Measurements from ENCODE around the gene SNRPD2. TPM values are rescaled to one million over a fixed set of nuclear protein-coding genes. Genes with fewer than 3 reads are reported as not detected.

Gene SNRPD2
- total and polyA plus RNA-seq, 9 donors = 253 to 446 (median 291) TPM

DNA sequence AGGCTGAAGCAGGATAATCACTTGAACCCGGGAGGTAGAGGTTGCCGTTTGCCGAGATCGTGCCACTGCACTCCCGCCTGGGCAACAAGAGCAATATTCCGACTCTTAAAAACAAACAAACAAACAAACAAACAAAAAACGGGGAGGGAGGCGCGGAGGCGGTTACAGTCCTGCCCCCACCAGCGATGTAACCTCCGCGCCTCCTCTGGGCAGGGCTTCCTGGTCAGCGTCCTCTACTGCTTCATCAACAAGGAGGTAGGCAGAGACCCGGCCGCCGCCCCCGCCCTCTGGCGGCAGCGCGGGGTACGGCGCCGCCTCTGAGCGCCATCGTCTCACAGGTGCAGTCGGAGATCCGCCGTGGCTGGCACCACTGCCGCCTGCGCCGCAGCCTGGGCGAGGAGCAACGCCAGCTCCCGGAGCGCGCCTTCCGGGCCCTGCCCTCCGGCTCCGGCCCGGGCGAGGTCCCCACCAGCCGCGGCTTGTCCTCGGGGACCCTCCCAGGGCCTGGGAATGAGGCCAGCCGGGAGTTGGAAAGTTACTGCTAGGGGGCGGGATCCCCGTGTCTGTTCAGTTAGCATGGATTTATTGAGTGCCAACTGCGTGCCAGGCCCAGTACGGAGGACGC, 10.2 kb downstream of the SNRPD2 start:
- peaks cover 18% of the 10 kb centered on the region for H3K4me1 ChIP-seq (ENCODE audit: control insufficient read depth, insufficient read depth, low read length)
- peak overlapping the region; percentile 29 for H3K4me3 ChIP-seq (ENCODE audit: low read length)
- H3K9me3 ChIP-seq (replicated peaks; ENCODE audit: control insufficient read depth, low read depth, low read length) = no peaks in the 10 kb centered on the region
- H3K27ac ChIP-seq (ENCODE audit: low read length) = peak overlapping the region; percentile 20
- 1% methylated on average over 47 of the region's 51 CpGs for WGBS (ENCODE audit: insufficient coverage)
- peaks cover 21% of the 10 kb centered on the region for H3K36me3 ChIP-seq (ENCODE audit: control insufficient read depth, insufficient read depth, low read length)
- peak; percentile 78 for DNase-seq
- H3K27me3 ChIP-seq (ENCODE audit: control insufficient read depth, insufficient read depth, low read length) = peaks cover 33% of the 10 kb centered on the region

DNA sequence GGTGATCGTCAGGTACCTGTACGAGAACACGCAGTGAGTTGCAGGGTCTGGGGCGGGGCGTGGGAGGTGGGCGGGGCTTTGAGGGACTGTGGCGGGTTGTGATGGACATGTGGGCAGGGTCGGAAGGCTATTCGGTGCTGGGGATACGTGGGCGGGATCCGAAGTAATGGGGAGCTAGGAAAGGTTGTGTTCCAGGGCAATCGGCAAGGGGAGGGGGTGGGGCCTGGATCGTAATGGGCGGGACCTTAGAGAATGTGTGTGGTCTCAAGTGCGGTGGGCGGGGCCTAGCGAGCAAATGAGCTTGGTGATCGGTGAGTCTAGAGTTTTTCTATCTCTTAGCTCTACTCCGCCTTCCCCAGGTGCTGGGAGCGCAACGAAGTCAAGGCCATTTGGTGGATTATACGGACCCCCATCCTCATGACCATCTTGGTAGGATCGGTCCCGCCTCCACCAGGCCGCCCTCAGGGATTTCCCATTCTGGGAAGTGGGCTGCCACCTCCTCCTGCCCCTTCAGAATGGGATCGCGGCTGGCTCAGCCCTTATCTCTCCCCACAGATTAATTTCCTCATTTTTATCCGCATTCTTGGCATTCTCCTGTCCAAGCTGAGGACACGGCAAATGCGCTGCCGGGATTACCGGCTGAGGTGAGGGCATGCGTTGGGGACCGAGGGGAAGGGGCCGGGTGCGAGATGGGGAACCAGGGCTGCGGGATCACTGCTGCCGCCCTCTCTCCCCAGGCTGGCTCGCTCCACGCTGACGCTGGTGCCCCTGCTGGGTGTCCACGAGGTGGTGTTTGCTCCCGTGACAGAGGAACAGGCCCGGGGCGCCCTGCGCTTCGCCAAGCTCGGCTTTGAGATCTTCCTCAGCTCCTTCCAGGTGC, 14.2 kb downstream of the SNRPD2 start:
- peaks cover 18% of the 10 kb centered on the region for H3K4me1 ChIP-seq (ENCODE audit: control insufficient read depth, insufficient read depth, low read length)
- no peaks in the 10 kb centered on the region for H3K36me3 ChIP-seq (ENCODE audit: control insufficient read depth, insufficient read depth, low read length)
- no peak overlapping the region for H3K27ac ChIP-seq (ENCODE audit: low read length)
- no peaks in the 10 kb centered on the region for H3K9me3 ChIP-seq (replicated peaks; ENCODE audit: control insufficient read depth, low read depth, low read length)
- no peak overlapping the region for H3K4me3 ChIP-seq (ENCODE audit: low read length)
- WGBS (ENCODE audit: insufficient coverage) = 2% methylated on average over 39 of the region's 49 CpGs
- peak; percentile 43 for DNase-seq
- H3K27me3 ChIP-seq (ENCODE audit: control insufficient read depth, insufficient read depth, low read length) = peaks cover 59% of the 10 kb centered on the region

DNA sequence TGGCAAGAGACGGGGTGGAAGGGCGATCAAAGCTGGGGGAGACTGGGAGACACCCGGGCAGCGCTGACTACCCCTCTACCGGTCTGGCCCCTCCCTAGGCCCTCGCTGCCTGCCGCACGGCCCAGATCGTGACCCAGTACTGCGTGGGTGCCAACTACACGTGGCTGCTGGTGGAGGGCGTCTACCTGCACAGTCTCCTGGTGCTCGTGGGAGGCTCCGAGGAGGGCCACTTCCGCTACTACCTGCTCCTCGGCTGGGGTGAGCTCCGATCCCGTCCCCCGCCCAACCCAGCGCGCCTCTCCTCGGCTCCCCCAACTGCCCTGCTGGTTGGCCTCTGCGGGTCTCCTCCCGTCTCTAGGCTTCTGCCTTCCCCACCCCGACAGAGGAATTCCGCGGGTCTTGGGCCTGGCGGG, 14.9 kb downstream of the SNRPD2 start:
- whole genome bisulfite sequencing (ENCODE audit: insufficient coverage) = 3% methylated on average over 18 of the region's 28 CpGs
- H3K36me3 ChIP-seq (ENCODE audit: control insufficient read depth, insufficient read depth, low read length) = no peaks in the 10 kb centered on the region
- H3K4me3 ChIP-seq (ENCODE audit: low read length) = no peak overlapping the region
- H3K27ac ChIP-seq (ENCODE audit: low read length) = no peak overlapping the region
- H3K27me3 ChIP-seq (ENCODE audit: control insufficient read depth, insufficient read depth, low read length) = peaks cover 64% of the 10 kb centered on the region
- H3K9me3 ChIP-seq (replicated peaks; ENCODE audit: control insufficient read depth, low read depth, low read length) = no peaks in the 10 kb centered on the region
- DNase-seq = no peak
- peaks cover 15% of the 10 kb centered on the region for H3K4me1 ChIP-seq (ENCODE audit: control insufficient read depth, insufficient read depth, low read length)

DNA sequence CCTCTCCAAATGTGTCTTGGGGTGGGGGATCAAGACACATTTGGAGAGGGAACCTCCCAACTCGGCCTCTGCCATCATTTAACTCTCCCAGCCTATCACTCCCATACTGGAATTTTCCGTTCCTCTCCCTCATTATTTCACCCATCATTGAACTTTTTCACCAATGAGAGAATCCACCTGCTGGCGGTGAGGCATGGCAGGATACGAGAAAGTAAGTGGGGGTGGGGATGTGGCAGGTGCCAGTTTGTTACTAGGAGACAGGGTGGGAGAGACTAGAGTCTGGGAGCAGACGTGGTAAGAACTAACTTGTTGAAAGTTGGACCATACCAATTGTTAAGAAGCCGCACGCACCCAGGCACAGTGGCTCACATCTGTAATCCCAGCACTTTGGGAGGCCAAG, 16.8 kb downstream of the SNRPD2 start:
- Histone ChIP-seq H3K36me3 (ENCODE audit: control insufficient read depth, insufficient read depth, low read length) (no peaks in the 10 kb centered on the region), H3K27ac (ENCODE audit: low read length) (no peak overlapping the region), H3K27me3 (ENCODE audit: control insufficient read depth, insufficient read depth, low read length) (peaks cover 80% of the 10 kb centered on the region), H3K4me1 (ENCODE audit: control insufficient read depth, insufficient read depth, low read length) (peaks cover 13% of the 10 kb centered on the region), H3K9me3 (replicated peaks; ENCODE audit: control insufficient read depth, low read depth, low read length) (no peaks in the 10 kb centered on the region), H3K4me3 (ENCODE audit: low read length) (no peak overlapping the region)
- 67% methylated on average over 4 of the region's 7 CpGs for WGBS (ENCODE audit: insufficient coverage)
- DNase-seq = no peak

DNA sequence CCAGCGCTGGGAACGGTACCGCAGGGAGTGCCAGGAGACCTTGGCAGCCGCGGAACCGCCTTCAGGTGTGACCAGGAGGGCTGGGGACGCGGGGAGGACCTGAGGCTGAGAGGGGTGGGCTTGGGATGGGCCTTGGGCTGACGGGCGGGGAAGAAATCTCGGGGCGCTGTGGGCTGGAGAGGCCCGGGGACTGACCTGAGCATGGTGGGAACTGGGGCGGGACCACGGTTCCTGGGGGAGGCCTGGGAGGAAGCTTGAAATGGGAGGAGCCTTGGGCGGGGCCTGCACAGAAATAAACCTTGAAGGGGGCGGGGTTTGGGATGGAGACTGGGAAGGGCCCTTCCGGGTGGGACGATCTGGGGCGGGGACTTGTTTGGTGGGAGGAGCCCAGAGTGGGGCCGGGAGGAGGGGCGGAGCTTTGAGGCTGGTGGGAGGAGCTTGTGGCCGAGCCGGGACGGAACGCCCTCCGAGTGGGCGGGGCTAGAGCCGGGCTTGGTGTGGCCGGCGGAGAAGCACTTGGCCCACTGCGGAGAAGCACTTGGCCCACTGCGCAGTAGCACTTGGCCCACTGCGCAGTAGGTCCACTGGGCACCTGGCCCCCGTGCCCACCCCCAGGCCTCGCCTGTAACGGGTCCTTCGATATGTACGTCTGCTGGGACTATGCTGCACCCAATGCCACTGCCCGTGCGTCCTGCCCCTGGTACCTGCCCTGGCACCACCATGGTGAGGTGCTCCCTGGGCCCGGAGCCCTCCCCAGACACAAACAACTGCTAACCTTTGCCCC, 20.9 kb downstream of the SNRPD2 start:
- peaks cover 13% of the 10 kb centered on the region for H3K4me1 ChIP-seq (ENCODE audit: control insufficient read depth, insufficient read depth, low read length)
- no peaks in the 10 kb centered on the region for H3K9me3 ChIP-seq (replicated peaks; ENCODE audit: control insufficient read depth, low read depth, low read length)
- H3K36me3 ChIP-seq (ENCODE audit: control insufficient read depth, insufficient read depth, low read length) = no peaks in the 10 kb centered on the region
- DNase-seq = no peak
- H3K27ac ChIP-seq (ENCODE audit: low read length) = no peak overlapping the region
- WGBS (ENCODE audit: insufficient coverage) = 9% methylated on average over 42 of the region's 42 CpGs
- H3K4me3 ChIP-seq (ENCODE audit: low read length) = no peak overlapping the region
- H3K27me3 ChIP-seq (ENCODE audit: control insufficient read depth, insufficient read depth, low read length) = peaks cover 79% of the 10 kb centered on the region

DNA sequence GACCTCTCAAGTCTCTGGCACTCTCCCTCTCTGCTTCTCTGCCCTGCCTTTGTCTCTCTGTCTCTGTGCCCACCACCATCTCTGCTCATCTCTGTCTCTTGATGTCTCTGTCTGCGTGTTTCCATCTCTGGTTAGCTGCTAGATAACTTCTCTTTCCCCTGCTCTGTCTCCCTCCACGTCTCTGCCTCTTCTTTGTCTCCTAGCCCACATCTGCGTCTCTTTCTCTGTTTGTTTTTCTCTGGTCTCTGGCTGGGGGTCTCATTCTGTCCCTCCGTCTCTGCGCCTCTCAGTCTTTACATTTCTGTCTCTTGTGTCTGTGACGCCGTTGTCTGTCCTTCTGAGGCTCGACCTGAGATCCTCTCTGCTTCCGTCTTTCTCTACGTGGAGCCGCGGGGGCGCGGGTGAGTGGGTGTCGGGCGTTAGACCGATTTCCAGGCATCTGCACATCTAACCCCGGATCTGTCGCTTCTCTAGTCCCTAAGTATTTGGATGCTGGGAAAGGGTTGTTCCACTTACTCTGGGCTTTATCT, 23.3 kb downstream of the SNRPD2 start:
- Histone ChIP-seq H3K4me3 (ENCODE audit: low read length) (no peak overlapping the region), H3K36me3 (ENCODE audit: control insufficient read depth, insufficient read depth, low read length) (no peaks in the 10 kb centered on the region), H3K4me1 (ENCODE audit: control insufficient read depth, insufficient read depth, low read length) (peaks cover 13% of the 10 kb centered on the region), H3K9me3 (replicated peaks; ENCODE audit: control insufficient read depth, low read depth, low read length) (no peaks in the 10 kb centered on the region), H3K27ac (ENCODE audit: low read length) (no peak overlapping the region), H3K27me3 (ENCODE audit: control insufficient read depth, insufficient read depth, low read length) (peaks cover 68% of the 10 kb centered on the region)
- under 1% methylated on average over 12 of the region's 19 CpGs for WGBS (ENCODE audit: insufficient coverage)
- no peak for DNase-seq

DNA sequence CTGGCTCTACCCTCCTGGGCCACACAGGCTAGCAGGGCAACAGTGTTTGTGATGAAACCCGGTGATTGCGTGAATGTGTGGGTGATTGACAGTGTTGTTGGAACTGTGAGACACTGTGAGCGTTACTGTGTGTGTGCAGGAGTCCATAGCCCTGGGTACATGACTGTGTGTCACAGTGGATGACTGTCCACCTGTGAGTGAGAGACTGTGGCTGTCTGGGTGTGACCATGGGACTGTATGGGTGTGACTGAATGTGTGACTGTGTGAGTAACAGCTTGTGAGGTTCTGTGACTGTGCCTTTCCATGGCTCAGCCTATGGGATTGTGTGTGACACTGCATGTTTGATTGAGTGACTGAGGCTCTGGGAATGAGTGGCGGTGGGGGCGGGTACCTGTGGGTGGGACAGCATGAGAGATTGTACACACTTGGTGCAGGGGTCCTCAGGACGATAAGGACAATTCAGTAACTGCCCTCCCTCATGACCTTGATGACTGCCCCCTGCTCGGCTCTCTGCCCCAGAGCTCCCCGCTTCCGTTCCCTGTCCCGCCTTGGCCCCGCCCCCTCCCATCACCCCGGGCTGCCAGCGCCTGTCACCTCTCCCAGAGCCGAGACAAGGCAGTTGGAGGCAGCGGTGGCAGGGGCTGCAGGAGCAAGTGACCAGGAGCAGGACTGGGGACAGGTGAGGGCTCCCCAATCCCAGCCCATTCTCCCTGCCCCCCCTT, 24.0 kb downstream of the SNRPD2 start, which contains the start of gene GIPR:
GIPR (plus strand) TSS at position 602 of the 722 bp plus-strand sequence. CDS start 1,300 bp downstream, outside the sequence.
- WGBS (ENCODE audit: insufficient coverage) = 13% methylated on average over 12 of the region's 15 CpGs
- no peak for DNase-seq
- no peak within 1 kb of the TSS for H3K27ac ChIP-seq (ENCODE audit: low read length)

DNA sequence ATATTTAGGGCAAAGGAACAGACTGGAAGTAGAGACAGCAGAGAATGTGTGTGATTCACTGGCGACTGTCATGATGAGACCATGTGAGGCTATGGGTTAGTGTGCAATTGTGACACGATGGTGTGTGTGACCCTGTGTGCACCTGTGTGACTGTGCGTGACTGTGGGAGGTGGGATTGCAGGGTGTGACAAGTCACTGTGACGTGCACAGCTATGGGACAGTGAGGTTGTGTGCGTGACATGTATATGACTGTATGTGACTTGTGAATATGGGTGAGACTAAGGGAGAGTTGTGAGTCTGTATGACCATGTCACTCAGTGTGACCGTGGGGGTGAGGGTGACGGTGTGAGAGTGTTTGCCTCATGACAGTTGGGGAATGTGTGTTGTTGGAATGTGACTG, 27.2 kb downstream of the SNRPD2 start:
- Histone ChIP-seq H3K36me3 (ENCODE audit: control insufficient read depth, insufficient read depth, low read length) (no peaks in the 10 kb centered on the region), H3K4me3 (ENCODE audit: low read length) (no peak overlapping the region), H3K4me1 (ENCODE audit: control insufficient read depth, insufficient read depth, low read length) (peaks cover 13% of the 10 kb centered on the region), H3K27ac (ENCODE audit: low read length) (no peak overlapping the region), H3K9me3 (replicated peaks; ENCODE audit: control insufficient read depth, low read depth, low read length) (no peaks in the 10 kb centered on the region), H3K27me3 (ENCODE audit: control insufficient read depth, insufficient read depth, low read length) (peaks cover 47% of the 10 kb centered on the region)
- 71% methylated on average over 7 of the region's 7 CpGs for WGBS (ENCODE audit: insufficient coverage)
- DNase-seq = no peak

More for the DNA sequence above, 24.0 kb downstream of the SNRPD2 start, which contains the start of gene GIPR:
- peaks cover 13% of the 10 kb centered on the region for H3K4me1 ChIP-seq (ENCODE audit: control insufficient read depth, insufficient read depth, low read length)
- no peak within 1 kb of the TSS for H3K4me3 ChIP-seq (ENCODE audit: low read length)
- H3K27me3 ChIP-seq (ENCODE audit: control insufficient read depth, insufficient read depth, low read length) = peaks cover 68% of the 10 kb centered on the region
- H3K9me3 ChIP-seq (replicated peaks; ENCODE audit: control insufficient read depth, low read depth, low read length) = no peaks in the 10 kb centered on the region
- H3K36me3 ChIP-seq (ENCODE audit: control insufficient read depth, insufficient read depth, low read length) = no peaks in the 10 kb centered on the region

DNA sequence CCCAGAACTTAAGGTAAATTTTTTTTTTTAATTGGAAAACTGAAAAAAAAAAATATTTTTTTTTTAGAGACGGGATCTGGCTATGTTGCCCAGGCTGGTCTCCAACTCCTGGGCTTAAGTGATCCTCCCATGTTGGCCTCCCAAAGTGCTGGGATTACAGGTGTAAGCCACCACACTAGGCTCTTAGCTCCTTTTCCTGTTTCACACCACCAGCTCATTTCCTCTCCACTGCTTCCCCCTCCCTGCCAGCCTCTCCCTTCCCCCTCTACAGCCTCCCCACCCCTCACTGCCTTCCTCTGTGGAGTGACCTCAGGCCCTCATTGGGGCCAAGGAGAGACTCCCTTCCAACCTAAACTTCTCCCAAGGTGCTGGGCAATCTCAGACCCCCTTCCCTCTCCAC, 28.0 kb downstream of the SNRPD2 start:
- no peak for DNase-seq
- Histone ChIP-seq H3K27ac (ENCODE audit: low read length) (no peak overlapping the region), H3K36me3 (ENCODE audit: control insufficient read depth, insufficient read depth, low read length) (no peaks in the 10 kb centered on the region), H3K4me3 (ENCODE audit: low read length) (no peak overlapping the region), H3K9me3 (replicated peaks; ENCODE audit: control insufficient read depth, low read depth, low read length) (no peaks in the 10 kb centered on the region), H3K4me1 (ENCODE audit: control insufficient read depth, insufficient read depth, low read length) (peaks cover 7% of the 10 kb centered on the region), H3K27me3 (ENCODE audit: control insufficient read depth, insufficient read depth, low read length) (peaks cover 43% of the 10 kb centered on the region)
- WGBS (ENCODE audit: insufficient coverage) = no CpG with 5 or more reads among the region's 1 CpG
